BLaER1 (cell line): ENCODE results near the gene MYNN.

Experiments
- H3K27ac ChIP-seq: shearing (Covaris generic); formaldehyde crosslinking; 2 replicates; pipeline ENCODE4 v1.8.1; 2022
- H3K27me3 ChIP-seq: shearing (Covaris generic); formaldehyde crosslinking; 2 replicates; pipeline ENCODE4 v1.8.1; 2022
- H3K36me3 ChIP-seq: shearing (Covaris generic); formaldehyde crosslinking; 2 replicates; pipeline ENCODE4 v1.8.1; 2022
- H3K4me1 ChIP-seq: shearing (Covaris generic); formaldehyde crosslinking; 2 replicates; pipeline ENCODE4 v1.8.1; 2022
- H3K4me2 ChIP-seq: shearing (Covaris generic); formaldehyde crosslinking; 2 replicates; pipeline ENCODE4 v1.8.1; 2022
- H3K4me3 ChIP-seq: shearing (Covaris generic); formaldehyde crosslinking; 2 replicates; pipeline ENCODE4 v1.8.1; 2022
- H3K9ac ChIP-seq: shearing (Covaris generic); formaldehyde crosslinking; 2 replicates; pipeline ENCODE4 v1.8.1; 2022
- H3K9me3 ChIP-seq: shearing (Covaris generic); formaldehyde crosslinking; 2 replicates; pipeline ENCODE4 v1.8.1; 2022
- H4K20me1 ChIP-seq: shearing (Covaris generic); formaldehyde crosslinking; 2 replicates; pipeline ENCODE4 v1.8.1; 2022
- Cebpa-rat ChIP-seq: shearing (Covaris generic); IDR thresholded peaks from 2 replicates; pipeline ENCODE4 v1.8.1; 2022

Gene MYNN

DNA sequence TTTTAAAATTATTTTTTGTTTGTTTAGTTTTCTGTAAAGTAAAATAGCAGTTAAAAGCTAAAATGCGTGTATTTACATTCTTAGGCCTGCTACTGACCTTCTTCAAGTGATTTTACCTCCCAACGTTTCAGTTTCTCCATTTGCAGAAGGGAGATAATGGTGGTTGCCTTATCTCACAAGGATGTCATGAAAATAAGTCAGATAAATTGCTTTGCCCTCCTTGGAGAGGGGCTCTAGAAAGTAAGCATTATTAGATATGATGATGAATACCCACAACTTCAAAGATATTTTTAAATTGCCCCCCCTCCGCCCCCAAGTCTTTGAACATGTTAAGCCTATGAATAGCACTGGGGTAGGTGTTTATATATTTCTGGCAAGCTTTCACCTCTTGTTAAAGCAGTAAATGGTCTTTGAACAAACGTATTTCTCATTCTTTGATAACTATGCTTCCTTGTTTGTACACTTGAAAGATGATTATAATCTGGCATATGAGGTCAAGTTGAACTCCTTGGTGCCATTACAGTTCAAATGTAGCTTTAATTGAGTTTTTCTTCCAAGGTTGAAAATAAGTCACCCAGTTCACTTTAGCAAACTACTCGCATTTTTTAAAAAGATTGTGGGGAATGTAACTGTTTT is 14.7 kb upstream of the MYNN start:
- H3K9me3 ChIP-seq = no peaks in the 10 kb centered on the region

DNA sequence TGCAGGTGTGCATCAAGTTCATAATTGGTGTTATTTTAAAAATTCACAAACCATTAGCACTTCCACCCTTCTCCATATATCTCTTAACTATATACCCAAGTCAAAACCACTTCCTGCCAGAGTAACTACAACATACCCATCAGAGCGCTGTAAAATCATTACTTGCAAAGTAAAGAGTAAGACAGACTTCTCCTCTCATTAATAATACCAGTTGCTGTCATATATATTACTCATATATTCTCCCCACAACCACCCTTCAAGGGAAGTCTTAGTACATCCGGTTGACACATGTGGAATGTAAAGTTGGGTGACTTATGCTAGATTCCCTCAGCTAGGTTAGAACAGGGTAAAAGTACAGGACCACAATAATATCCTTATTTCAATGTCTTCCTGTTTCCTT is 13.9 kb upstream of the MYNN start:
- no peak for TF ChIP-seq Cebpa-rat
- H3K4me1 ChIP-seq = peaks cover 24% of the 10 kb centered on the region
- H3K9ac ChIP-seq = no peak overlapping the region
- H3K9me3 ChIP-seq = no peaks in the 10 kb centered on the region
- H3K36me3 ChIP-seq = no peaks in the 10 kb centered on the region
- H3K27ac ChIP-seq = no peak overlapping the region
- H3K27me3 ChIP-seq = peaks cover 2% of the 10 kb centered on the region; the same call in 1 of the 2 replicates
- H3K4me3 ChIP-seq = no peak overlapping the region
- H3K4me2 ChIP-seq = peak overlapping the region; percentile 51
- H4K20me1 ChIP-seq = no peaks in the 10 kb centered on the region

More for the DNA sequence above, 14.7 kb upstream of the MYNN start:
- Histone ChIP-seq H3K36me3 (no peaks in the 10 kb centered on the region), H3K27ac (no peak overlapping the region), H3K27me3 (no peaks in the 10 kb centered on the region), H3K4me1 (peaks cover 16% of the 10 kb centered on the region), H3K4me3 (no peak overlapping the region), H3K4me2 (peak overlapping the region; percentile 51), H3K9ac (no peak overlapping the region), H4K20me1 (no peaks in the 10 kb centered on the region)
- TF ChIP-seq Cebpa-rat = no peak

- no peaks in the 10 kb centered on the region for H3K9me3 ChIP-seq
- H3K9ac ChIP-seq = no peak overlapping the region
- TF ChIP-seq Cebpa-rat = no peak
- H3K36me3 ChIP-seq = no peaks in the 10 kb centered on the region
- no peak overlapping the region for H3K4me3 ChIP-seq
- peaks cover 14% of the 10 kb centered on the region; the same call in 1 of the 2 replicates for H3K27me3 ChIP-seq
- H3K4me1 ChIP-seq = peaks cover 25% of the 10 kb centered on the region
- no peak overlapping the region for H3K4me2 ChIP-seq
- H4K20me1 ChIP-seq = no peaks in the 10 kb centered on the region
- H3K27ac ChIP-seq = no peak overlapping the region
Measured at GRCh38 chr3:169760479-169760878, 12.7 kb upstream of the MYNN start.

DNA sequence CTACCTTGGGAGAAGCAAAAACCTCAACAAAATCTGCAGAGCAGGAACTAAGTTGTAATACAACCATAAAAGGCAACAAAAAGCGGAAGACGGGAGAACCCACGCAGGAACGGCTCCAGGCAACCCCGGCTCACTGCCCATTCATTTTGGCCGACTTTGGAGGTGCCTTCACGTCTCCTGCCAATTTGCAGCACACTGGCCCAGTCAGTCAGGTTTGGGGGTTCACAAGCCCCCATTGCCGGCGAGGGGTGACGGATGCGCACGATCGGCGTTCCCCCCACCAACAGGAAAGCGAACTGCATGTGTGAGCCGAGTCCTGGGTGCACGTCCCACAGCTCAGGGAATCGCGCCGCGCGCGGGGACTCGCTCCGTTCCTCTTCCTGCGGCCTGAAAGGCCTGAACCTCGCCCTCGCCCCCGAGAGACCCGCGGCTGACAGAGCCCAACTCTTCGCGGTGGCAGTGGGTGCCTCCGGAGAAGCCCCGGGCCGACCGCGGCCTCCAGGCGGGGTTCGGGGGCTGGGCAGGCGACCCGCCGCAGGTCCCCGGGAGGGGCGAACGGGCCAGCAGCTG is 8.8 kb upstream of the MYNN start:
- H3K36me3 ChIP-seq = no peaks in the 10 kb centered on the region

DNA sequence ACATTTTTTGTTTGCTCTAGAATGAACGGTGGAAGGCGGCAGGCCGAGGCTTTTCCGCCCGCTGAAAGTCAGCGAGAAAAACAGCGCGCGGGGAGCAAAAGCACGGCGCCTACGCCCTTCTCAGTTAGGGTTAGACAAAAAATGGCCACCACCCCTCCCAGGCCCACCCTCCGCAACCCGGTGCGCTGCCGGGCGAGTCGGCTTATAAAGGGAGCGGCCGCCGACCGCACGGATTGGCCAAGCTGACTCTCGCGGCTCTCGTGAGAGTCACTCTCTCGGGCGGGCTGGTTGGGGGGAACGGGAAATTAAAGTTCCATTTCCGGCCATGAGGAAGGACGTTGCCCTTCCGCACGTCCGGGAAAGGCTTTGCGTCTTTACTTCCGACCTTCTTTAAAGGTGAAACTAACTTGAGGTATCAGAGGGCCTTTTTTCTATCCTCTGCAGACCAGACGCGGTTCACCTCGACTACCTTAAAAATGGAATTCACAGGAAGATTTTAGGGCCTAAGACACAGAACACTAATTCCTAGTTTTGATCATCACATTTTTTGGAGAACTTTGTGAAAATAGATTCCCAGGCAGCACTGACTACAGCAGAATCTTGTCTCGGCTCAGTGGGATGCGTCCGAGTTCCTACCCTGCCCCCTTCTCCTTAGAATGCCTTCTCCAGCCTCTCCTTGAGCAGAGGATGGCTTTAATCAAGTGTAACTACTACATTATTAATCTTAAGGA is 8.1 kb upstream of the MYNN start, which contains the start of gene TERC:
TSS of gene TERC (minus strand) at position 179 of the 731 bp plus-strand sequence.
- no peak for TF ChIP-seq Cebpa-rat
- Histone ChIP-seq H3K36me3 (no peaks in the 10 kb centered on the region), H3K9me3 (no peaks in the 10 kb centered on the region), H3K27me3 (peaks cover 25% of the 10 kb centered on the region; the same call in 1 of the 2 replicates), H3K4me2 (peak within 1 kb of the TSS; percentile 92), H3K4me3 (peak within 1 kb of the TSS; percentile 84), H3K9ac (peak within 1 kb of the TSS; percentile 90), H3K27ac (peak within 1 kb of the TSS; percentile 93), H3K4me1 (0 out of 2 replicates have a peak, but pooled peaks cover 11% of the 10 kb centered on the region), H4K20me1 (no peaks in the 10 kb centered on the region)

More for the DNA sequence above, 8.8 kb upstream of the MYNN start:
- Histone ChIP-seq H4K20me1 (no peaks in the 10 kb centered on the region), H3K4me3 (peak overlapping the region; percentile 84), H3K27ac (peak overlapping the region; percentile 93), H3K9me3 (no peaks in the 10 kb centered on the region), H3K4me2 (peak overlapping the region; percentile 92), H3K4me1 (peaks cover 14% of the 10 kb centered on the region), H3K27me3 (peaks cover 20% of the 10 kb centered on the region; the same call in 1 of the 2 replicates), H3K9ac (peak overlapping the region; percentile 90)
- TF ChIP-seq Cebpa-rat = no peak

DNA sequence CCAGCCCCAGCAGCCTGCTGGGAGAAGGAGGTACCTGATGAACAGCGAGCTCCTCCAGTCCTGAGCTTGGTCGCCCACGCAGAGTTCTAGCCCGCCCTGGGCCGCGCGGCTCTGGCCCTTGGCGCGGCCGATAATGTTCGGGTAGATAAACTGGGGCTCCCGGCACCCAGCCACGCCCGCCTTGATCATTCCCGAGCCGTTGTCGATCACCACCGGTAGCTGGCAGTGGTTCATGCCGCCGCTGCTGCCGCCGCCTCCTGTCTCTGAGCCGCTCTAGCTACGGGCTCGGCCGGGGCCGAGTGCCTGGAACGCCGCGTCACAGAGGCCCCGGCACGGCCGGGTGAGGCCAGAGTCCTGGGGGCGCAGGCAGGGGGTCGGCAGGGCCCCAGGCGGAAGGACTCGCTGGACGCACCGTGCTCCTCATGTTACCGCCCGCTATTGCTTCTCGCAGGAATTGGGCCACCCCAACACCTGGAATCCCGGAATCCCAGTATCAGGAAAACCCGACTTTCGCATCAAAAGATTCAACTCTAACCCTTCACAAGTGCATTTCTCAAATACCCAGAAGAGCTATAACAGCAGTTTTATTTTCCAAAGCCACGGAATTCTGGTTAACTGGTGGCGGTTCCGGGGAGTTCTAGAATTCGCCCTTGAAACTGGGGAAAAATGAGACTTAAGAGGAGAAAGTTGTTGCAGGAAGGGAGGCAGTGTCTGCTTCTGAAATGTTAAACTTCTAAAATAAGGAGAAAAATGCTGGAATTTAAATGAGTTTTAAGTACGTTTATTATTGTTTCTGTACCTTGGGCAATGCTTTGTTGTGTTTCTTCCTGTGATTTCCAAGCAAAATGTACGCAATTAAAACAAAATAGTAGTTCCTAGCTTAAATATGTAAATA is 3.7 kb upstream of the MYNN start, which contains the start of gene ACTRT3:
TSS of gene ACTRT3 (minus strand) at position 275 of the 895 bp plus-strand sequence. CDS start at position 234, 41 bp downstream.
- H3K9ac ChIP-seq = peak within 1 kb of the TSS; percentile 73
- H3K4me3 ChIP-seq = peak within 1 kb of the TSS; percentile 71
- no peaks in the 10 kb centered on the region for H3K9me3 ChIP-seq
- H3K36me3 ChIP-seq = no peaks in the 10 kb centered on the region
- peaks cover 8% of the 10 kb centered on the region for H3K4me1 ChIP-seq
- no peak for TF ChIP-seq Cebpa-rat
- H4K20me1 ChIP-seq = peaks cover 9% of the 10 kb centered on the region; the same call in 1 of the 2 replicates
- peak within 1 kb of the TSS; percentile 44 for H3K27ac ChIP-seq
- peak within 1 kb of the TSS; percentile 87 for H3K4me2 ChIP-seq
- H3K27me3 ChIP-seq = peaks cover 20% of the 10 kb centered on the region; the same call in 1 of the 2 replicates

DNA sequence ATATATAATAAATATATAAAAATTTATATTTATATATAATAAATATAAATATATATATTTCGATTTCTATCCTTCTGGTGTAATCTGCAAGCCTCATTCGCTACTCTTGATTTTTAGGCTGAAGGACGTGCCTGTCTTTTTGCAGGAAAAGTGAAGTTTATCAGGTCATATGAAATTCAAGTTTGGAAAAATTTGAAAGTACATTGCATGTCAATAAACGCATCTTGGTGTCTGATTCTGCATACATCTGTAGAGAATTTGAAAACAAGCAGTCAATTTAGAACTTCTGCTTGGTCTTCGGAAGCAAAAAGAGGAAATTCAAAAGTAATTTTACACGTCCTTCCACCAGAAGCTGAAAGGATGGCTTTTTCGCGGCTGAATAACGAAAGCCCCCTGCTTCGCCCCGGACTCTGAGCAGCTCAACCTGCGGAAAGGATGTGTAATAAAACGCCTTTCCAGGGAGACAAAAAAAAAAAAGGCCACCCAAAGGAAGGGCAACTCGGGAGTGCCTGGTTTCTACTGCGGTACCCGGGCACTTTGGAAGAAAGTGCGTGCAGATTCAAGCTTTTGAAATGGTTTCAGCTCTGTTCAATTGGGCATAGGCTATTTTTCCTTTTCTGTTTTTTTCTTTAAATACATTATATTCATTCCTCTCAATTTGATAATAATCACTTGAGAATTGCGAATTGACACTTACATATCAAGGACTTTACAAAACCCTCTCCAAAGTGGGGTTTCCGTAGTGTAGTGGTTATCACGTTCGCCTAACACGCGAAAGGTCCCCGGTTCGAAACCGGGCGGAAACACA is 1.5 kb upstream of the MYNN start:
- Histone ChIP-seq H3K4me2 (peak overlapping the region; percentile 82), H3K9me3 (no peaks in the 10 kb centered on the region)
- no peak for TF ChIP-seq Cebpa-rat

GRCh38 chr3:169772305-169772896 is 795 bp upstream of the MYNN start:
- no peaks in the 10 kb centered on the region for H3K9me3 ChIP-seq

More for the DNA sequence above, 1.5 kb upstream of the MYNN start:
- peaks cover 18% of the 10 kb centered on the region for H3K36me3 ChIP-seq
- H4K20me1 ChIP-seq = peaks cover 9% of the 10 kb centered on the region; the same call in 1 of the 2 replicates
- peaks cover 26% of the 10 kb centered on the region for H3K4me1 ChIP-seq
- peak overlapping the region; percentile 91 for H3K9ac ChIP-seq
- peak overlapping the region; percentile 89 for H3K27ac ChIP-seq
- H3K27me3 ChIP-seq = peaks cover 6% of the 10 kb centered on the region; the same call in 1 of the 2 replicates
- H3K4me3 ChIP-seq = peak overlapping the region; percentile 76

More at GRCh38 chr3:169772305-169772896, 795 bp upstream of the MYNN start:
- H3K4me2 ChIP-seq = peak overlapping the region; percentile 82
- peak overlapping the region; percentile 91 for H3K9ac ChIP-seq
- peak overlapping the region; percentile 76 for H3K4me3 ChIP-seq
- H4K20me1 ChIP-seq = peaks cover 9% of the 10 kb centered on the region; the same call in 1 of the 2 replicates
- peaks cover 25% of the 10 kb centered on the region for H3K36me3 ChIP-seq
- H3K4me1 ChIP-seq = peaks cover 26% of the 10 kb centered on the region
- peaks cover 6% of the 10 kb centered on the region; the same call in 1 of the 2 replicates for H3K27me3 ChIP-seq
- TF ChIP-seq Cebpa-rat = no peak
- H3K27ac ChIP-seq = peak overlapping the region; percentile 89
